Mucosa of gallbladder (tissue), 1 donor: ENCODE results near the gene DPF3. TPM values are rescaled to one million over a fixed set of nuclear protein-coding genes. Genes with fewer than 3 reads are reported as not detected.

Source experiments
- DNase-seq: peaks from one replicate; pipeline ENCODE4 v3.0.0-alpha.2; 2020; ENCODE audit warnings: low spot score
- total RNA-seq: library from RNA; stranded (reverse); gene quantifications from one replicate; pipeline ENCODE4 v1.2.1, GENCODE V29; 2021
- donor health status: DM: no; HTN: no; CAD: no.

DPF3 gene
- total RNA-seq, 1 donor from 2014 or later: 4.5 TPM

DNA sequence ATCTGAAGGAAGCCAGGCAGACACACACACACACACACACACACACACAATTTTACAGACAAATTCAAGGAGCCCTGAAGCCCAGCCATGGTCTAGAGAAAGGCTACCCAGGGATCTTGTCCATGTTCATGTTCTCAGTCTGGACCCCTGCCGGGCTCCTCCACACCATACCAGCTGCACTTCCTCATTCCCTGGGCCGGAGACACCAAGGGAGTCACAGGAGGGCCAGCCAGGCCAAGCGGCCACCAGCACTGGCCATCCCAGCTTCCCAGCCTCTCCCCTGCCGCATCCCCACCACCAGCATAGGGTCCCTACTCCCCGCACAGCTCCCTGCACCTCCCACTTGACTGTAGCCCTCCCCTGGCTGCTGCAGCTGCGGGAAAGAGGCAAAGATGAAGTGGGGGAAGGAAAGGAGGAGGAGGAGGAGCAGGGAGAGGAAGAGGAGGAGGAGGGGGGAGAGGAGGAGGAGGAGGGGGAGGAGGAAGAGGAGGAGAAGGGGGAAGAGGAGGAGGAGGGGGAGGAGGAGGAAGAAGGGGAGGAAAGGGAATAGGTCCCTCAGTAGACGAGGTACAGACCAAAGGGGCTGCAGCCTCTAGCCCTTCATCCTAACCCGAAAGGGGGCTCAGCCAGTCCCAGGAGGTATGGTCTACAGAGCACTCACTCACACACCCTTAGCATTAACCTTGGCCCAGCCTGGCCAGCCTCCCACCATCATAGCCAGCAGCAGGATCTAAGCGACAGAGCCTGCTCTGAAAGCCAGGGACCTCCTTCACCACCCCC is 293.2 kb downstream of the DPF3 start:
- DNase-seq: no peak

DNA sequence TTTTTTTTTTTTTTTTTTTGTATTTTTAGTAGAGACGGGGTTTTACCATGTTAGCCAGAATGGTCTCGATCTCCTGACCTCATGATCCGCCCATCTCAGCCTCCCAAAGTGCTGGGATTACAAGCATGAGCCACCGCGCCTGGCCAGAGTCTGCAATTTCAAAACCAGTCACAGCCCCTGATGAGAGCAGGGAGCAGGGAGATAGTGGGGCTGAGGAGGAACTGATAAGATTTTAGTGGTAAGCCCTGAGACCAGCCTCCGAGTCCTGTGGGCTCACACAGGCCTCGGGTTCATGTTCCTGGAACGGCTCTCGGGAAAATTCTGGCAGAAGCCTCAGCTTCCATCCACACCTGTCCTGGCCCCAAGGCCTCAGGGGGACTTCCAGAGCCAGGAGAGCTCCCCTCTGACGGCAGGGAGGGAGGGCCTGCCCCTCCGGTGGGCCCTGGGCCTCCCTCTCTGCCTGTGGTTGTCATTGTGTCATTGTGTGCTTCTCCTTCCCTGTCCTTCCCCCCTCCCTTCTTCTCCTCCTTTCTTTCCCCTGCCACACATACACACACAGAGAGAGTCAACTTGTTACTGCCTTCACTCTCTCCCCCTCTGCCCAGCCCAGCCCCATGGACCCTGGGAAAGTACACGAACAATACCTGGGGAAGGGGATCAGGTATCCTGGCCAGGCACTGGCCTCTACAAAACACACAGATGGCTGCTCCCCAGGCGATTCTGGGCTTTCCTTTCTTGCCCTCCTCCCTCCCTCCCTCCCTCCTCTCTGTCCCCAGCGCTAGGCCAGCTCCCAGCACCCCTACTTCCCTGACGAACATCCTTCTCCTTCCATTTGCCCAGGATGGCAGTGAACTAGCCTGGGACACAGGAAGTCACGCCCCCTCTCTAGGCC is 294.1 kb downstream of the DPF3 start:
- DNase-seq: no peak

DNA sequence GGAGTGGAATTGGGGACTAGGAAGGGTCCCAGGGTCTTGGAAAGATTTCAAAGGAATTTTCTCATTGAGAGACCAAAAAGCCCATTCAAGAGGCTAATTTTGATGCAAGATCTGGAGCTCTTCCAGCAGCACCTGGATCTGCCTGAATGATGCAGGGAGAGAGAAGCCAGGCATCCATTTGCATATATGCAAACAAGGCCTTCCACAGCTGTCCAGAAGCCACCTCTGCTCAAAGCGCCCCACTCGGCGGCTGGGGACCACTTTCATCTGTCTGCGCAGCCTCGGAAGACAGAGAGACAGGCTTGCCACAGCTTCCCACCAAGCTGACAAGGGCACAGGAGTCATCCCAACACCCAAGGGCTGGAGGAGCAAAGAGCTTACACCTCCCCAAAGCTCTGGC is 295.6 kb downstream of the DPF3 start:
- DNase-seq: no peak

DNA sequence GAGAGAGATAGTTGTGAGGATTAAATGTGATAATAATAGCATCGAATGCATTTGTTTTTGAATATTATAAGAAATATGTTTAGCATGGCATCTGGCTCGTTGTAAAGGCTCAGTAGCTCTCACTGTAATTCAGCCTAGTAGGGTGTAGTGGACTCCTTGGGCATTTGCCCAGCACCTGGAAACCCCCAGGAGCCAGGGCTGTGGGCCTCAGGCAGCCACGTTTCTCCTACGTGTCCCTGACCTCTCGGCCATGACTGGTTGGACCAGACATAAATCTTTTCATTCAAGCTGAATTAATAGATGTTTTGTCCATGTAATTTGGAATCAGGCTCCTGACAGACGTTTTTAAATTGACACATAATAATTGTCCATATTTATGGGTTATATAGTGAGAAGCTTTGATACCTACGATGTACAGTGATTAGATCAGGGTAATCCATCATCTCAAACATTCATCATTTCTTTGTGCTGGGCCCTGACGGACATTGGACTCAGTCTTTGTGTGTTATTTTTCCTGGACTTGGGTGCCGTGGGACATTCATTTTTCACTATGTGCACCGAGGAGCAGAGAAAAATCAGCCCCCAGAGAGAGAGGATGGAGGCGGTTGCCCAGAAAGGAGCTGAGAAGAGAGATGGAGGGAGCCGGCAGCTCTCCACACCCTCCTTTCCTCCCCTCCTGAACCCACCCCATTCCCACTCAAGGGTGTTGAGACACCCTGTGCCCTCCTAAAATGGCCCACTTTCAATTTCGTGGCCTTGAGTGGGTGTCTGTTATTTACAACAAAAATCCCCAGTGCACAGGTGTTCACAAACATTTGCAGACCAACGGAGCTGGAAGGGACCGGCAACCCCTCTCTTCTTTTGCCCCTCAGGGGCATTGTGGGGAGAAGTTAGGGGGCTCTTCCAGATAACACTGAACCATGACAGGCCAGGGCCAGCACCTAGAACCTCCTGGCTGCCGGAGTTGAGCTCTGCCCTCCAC is 296.4 kb downstream of the DPF3 start:
- no peak for DNase-seq

DNA sequence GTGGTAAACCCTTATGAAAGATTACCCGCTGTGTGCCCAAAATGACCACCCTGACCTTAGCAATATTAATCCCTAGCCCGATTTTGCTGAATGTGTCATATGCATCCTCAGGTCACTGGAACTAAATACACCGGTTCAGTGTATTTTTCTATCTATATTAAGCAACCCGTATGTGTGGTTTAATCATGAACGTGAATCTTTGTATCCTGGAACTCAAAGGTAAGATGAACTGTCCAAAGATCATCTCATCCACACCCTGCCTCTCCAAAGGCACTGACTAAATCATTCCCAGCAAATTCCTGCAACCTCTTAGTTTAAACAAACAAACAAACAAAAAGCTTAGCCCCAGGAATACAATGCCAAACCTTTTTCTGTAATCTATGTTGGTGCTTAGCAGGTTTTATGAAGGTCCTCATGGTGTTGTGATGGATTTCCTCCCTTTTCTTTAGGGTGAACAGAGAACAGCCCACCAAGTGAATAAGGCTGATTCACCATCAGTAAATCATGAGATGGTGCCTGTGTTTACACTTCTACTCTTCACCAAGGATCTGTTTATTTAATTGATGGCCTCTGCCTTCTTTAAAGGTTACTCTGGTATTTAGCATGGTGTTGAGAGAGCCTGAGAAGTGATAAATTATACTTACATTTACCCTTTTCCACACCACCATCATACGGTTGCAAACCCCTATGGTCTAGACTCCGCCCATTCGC is 298.6 kb downstream of the DPF3 start:
- DNase-seq: no peak

DNA sequence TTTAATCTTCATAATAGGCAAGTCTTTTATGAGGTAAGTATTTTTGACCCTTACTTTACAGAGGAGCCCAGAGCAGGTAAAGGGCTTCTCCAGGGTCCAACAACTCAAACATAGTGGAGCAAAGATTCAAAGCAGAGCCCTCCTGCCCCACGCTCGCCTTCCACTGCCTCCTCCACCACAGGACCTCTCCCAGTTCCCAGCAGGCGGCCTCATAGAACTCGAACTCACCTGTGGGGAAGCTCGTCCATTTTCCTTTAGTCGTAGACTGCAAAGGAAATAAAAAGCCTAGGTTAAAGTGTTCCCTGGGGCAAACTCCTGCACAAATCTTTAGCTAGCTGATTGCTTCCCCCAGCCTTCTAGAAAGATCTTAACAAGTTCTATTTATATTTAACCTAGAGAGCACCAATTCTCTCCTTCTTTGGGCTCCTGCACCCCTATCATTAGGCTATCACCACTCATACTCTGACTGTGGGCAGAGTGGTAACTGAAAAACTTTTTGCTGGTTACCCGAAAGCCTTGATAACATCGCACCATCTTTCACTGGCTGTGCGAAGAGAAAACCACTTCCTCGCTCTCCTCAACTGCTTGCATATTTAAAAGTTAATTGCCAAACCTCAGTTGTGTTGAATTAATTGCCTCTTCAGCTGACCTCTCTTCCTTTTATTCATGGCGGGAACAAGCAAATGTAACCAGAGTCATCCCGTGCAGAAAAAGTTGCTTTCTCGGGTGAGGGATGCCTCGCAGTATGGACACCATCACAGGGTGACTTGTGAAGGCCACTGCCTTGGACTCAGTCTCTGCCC is 299.6 kb downstream of the DPF3 start:
- DNase-seq: no peak

DNA sequence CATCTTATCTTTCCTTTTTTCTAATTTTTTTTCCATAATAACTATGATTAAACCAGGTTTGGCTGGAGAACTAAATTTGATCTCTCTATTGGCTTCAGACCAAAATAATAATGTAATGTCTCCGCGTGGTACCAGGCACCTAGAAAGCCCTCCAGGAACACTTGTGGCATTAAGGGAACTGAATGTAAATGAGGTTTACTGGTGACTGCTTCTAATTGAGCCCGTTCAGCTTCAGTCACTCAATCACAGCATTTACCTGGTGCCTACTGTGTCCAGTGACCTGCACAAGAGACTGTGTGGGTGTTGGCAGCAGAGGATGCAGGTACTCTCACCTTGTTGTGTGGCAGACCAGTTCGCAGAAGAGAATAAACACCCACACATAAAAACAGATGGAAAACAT is 302.5 kb downstream of the DPF3 start:
- DNase-seq: no peak

DNA sequence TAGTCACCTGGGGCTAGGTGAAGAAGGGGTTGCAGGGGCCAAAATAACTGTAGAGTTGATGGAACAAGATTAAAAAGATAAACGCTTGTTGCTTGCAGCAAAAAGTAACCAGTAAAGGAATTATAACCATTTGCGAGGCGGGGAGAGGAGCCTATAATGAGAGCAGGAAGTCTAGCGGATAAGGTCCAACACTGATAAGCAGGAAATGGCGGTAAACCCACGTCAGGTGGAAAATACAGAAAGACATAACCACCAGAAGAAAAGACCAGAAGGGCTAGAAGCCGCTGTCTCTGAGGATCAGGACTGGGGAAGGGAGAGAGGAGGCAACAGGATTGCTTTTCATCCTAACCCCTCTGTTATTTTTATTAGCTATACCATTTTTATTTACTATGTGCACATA is 303.3 kb downstream of the DPF3 start:
- DNase-seq: no peak

DNA sequence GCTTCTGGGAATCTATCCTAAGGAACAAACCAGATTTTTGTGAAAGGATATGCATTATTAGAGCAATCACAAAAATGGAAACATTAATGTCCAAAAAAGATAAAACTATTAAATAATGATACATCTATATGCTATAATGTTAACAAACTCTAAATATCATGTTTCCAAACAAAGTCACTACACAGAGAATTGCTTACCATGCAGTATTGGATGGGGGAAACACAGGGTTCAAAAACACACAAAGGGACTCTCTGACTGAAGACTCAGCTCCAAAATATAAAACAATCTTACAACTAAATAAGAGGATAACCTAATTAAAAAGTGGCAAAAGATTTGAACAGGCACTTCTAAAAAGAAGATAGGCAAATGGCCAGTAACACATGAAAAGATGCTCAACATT is 304.2 kb downstream of the DPF3 start:
- DNase-seq: no peak

DNA sequence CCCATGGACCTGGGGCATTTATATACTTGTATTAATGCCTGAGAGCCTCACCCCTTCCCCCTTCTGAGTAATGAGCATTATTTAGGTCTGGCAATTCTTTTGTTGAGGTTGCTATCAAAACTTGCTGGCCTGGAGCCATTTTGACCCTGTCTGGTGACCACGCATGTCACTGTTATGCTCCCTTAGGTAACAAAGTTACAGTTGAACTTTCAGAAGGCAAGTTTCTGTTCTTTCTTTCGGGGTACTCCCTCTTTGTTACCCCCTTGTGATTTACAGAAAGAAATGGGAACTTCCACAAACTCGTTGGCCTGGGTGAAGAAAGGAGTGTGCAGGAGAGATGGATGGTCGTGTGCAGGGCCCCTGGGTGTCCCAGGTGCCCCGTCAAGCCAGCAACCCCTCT is 305.4 kb downstream of the DPF3 start:
- no peak for DNase-seq

DNA sequence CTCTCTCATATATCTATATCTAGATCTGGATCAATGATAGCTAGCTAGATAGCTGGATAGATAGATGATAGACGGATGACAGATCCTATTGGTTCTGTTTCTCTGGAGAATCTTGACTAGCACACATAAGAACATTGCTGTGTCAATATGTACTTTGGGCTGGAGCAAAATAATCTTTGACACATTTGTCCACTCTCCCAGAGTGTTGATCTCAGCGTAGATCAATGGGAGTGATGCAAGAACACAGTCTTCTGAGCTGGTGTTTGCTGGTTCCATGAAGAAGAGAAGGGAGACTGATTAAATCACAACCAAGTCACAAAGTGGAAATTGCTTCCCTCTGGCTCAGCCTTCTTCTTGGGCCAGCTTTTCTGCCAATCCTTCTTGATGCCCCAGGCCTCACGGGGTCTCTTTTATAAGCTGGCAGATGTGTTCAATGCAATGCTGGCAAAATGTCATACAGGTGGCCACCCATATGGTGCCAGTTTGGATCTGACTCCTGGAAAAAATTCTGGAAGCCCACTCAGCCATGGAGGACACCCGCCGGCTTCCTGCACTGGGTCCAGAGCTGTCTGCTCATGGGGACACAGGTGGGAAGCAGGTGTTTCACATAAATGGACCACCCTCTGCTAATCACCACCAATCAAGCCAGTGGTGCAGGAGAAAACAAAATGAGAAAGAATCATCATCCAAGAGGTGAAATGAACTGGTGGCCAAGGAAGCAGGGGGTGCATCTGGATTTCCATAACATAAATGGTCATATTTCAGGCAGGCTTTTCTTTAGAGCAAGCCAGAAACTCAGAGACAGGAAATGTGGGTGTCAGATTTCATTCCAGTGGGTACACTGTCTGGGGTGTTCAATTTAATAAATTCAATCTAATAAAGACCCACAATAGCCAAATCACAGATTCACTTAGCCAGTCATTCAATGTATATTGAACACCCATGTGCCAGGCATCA is 310.3 kb downstream of the DPF3 start:
- DNase-seq: peak; percentile 51

DNA sequence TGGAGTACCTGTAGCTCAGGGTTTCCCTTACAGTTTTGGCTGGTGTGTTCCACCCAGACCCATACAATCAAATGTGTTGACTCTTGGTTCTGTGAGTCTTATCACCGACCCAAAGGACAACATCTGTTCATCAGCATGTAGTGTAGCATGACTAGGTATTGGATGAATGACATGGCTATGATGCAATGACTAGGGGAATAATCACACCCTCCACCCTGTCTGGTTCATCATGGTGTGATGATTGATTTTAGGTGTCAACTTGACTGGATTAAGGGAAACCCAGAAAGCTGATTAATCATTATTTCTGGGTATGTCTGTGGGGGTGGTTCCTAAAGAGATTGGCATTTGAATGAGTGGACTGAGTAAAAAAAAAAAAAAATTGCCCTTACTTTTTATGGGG is 311.3 kb downstream of the DPF3 start:
- no peak for DNase-seq

DNA sequence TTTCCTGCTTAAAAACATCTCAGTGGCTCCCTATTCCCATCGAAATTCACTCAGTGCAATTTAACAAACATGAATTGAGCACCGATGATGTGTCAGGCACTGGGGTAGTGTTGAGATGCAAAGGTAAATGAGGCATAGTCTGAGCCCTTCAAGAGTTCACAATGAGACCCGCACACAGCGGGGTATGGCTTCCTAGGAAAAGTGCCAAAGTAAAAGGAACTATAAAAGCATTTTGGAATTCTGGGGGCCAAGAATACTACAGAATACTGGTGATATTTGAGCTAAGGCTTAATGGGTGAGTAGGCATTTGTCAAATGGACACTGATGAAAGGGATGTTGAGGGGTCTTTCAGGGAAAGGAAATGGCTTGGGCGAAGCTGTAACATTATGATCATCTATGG is 315.4 kb downstream of the DPF3 start:
- DNase-seq: no peak

DNA sequence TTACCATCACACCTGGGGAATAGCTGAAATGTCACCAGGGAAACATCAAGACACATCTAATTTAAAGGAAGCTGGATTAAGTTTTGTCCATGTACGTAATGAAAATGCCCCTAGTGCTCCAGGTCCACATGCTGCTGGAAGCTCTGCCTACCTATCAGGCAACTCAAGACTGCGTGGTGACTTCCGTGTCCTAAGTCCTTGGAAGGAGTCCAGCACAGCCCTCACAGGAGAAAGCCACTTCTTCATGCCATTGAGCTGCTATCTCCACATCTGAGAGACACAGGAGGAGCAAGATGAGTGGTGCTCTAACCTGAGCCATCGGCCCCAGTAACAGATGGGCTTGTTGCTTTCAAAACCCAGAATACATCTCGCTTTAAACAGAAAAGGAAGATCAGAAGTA is 316.4 kb downstream of the DPF3 start:
- DNase-seq: peak; percentile 35

DNA sequence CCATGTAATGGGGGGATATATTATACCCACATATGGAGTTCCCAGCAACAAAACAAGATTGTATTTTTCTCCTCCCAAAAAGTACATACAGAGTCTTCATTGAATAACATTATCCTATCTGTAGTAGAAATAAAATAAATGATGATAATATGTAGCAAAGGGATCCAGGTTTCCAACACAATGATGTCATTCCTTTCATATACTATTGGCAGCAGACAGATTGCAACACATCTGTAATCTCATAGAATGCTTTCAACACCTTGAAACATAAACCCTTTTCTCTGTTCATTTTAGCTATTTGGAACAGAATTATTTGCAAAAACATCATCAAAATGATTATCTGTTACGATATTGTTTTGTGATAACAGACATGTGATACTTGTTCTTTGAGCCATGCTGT is 317.6 kb downstream of the DPF3 start:
- no peak for DNase-seq

DNA sequence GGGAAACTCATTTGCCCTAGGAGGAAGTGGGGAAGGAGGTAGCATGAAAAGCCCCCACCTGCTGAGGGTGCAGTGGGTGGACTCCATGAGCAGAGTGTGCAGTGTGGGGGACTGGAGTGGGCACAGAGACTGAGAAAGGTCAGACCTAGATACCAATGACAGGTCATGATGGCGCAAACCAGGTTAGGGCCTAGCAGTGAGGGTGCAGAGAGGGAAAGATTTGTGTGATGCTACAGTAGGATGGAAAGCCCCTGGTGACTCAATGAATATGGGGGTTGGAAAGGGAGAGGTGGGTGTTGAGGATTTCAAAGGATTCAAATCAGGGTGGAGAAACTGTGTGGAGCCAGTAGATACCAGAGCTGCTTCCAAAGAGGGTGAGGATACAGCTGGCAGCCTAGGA is 319.2 kb downstream of the DPF3 start:
- no peak for DNase-seq

DNA sequence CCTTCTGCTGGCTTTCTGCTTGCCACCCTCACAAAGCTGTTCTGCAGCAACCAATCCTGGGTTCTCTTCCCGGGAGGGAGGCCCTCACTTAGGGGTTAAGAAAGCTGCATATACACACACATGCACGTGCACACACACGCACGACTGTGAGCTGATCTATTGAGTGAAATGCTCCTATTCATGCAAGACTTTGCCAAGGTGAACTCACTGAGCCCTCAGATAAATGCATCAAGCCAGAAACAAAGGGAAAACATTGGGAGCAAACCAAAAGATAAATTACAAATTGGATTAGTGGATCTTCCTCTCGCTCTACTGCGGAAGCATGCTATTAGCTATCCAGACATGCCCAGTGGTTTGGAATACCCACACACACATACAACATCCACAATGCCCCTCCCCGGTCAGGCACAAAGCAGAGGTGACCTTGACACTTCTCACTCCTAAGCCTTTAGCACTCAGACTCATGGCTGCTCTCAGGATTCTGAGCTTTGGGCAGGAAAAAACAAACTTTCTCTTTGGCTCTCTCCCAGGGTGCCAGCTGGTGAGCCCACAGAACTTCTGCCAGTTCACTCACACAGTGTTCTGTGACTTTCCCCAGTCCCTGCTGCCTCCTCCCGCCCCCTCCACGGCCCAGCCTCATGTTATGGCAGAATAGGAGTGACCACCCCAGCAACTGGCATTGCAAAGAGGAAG is 320.0 kb downstream of the DPF3 start:
- DNase-seq: no peak
